ENCODE results near the gene FAM124A. TPM values are rescaled to one million over a fixed set of nuclear protein-coding genes. Genes with fewer than 3 reads are reported as not detected.

FAM124A gene
- total RNA-seq, 2 experiments from 2014 or later, result not detected

DNA sequence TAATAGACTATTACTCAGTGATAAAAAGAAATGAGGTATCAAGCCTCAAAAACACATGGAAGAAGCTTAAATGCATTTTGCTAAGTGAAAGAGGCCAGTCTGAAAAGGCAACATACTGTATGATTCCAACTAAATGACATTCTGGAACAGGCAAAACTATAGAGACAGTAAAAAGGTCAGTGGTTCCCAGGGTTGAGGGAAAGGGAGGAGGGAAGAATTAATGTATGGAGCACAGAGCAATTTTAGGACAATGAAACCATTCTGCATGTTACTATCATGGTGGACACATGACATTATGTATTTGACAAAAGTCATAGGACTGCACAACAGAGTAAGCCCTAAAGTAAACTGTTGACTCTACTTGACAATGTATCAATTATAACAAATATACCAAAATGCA lies 111.6 kb downstream of the FAM124A start:
- Mint-ChIP-seq H3K27ac (no peak overlapping the region), H3K36me3 (ENCODE audit: low read depth) (no peaks in the 10 kb centered on the region), H3K4me1 (ENCODE audit: low read depth) (peaks cover 19% of the 10 kb centered on the region), H3K4me3 (no peak overlapping the region), H3K27me3 (ENCODE audit: low read depth) (peaks cover 6% of the 10 kb centered on the region), H3K9me3 (ENCODE audit: insufficient read depth) (no peaks in the 10 kb centered on the region)
- no peak for DNase-seq
- no peak for ATAC-seq
- POLR2A ChIA-PET, result no interaction called here
- CTCF ChIA-PET, result no interaction called here

Other genes starting within 250 kb of the FAM124A start
- gene C13orf42, start 111.1 kb upstream of the FAM124A start, total RNA-seq, result not detected
- not detected for gene SERPINE3, start 117.3 kb downstream of the FAM124A start, total RNA-seq
- 10 to 100 TPM; 48.9 to 52.0 TPM for gene INTS6, start 230.6 kb downstream of the FAM124A start, total RNA-seq